ENCODE results near the gene CACNA1A. TPM values are rescaled to one million over a fixed set of nuclear protein-coding genes. Genes with fewer than 3 reads are reported as not detected.
"Not testable (repeated sequence)": the region's sequence is repeated elsewhere in the genome, so short reads cannot be mapped to it uniquely, and the experiment has no call there.

CACNA1A gene
- polyA plus RNA-seq, 2 of the 4 experiments (the other 2 are of a cell fraction): 0.27 to 0.71 TPM

DNA sequence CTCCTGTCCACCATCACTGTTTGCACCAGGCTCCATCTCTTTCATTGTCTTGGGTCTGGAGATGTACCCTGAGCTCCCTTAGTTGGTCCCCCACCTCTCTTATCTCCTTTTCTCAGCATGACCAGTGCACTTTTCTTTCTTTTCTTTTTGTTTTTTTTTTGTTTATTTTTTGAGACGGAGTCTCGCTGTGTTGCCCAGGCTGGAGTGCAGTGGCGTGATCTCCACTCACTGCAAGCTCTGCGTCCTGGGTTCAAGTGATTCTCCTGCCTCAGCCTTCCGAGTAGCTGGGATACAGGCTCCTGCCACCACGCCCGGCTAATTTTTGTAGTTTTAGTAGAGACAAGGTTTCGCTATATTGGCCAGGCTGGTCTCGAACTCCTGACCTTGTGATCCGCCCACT is 328.0 kb downstream of the CACNA1A start:
- ATAC-seq; DNase-seq (ENCODE audit: low read depth in 1 of 2, low spot score in 1 of 2); H3K4me2 ChIP-seq; POLR2A ChIA-PET; FAIRE-seq; H3K9me3 ChIP-seq; H3K4me1 ChIP-seq; H3K4me3 ChIP-seq: not testable (repeated sequence)
- CTCF ChIA-PET: interaction anchor here (1.2 kb wide), 1 partner anchor 14 kb away, joined by 6 read pairs; no protein-coding TSS in a partner anchor
- 90% methylated on average over 10 of the region's 10 CpGs for WGBS (ENCODE audit: missing lambda C conversion rate)
- 0 out of 6 replicates have a peak overlapping the region, but pooled peaks of 1 of the 2 experiments have one; percentile 33 for H3K27ac ChIP-seq

- not testable (repeated sequence) for H3K4me2 ChIP-seq; H3K4me3 ChIP-seq; ATAC-seq; H3K9me3 ChIP-seq; DNase-seq (ENCODE audit: low read depth in 1 of 2, low spot score in 1 of 2); FAIRE-seq; H3K27ac ChIP-seq
- CTCF ChIA-PET: interaction anchor here (0.6 to 1.2 kb wide), 2 partner anchors 14 to 46 kb away, joined by 3 to 6 read pairs; no protein-coding TSS in a partner anchor
- H3K4me1 ChIP-seq: peaks cover 16% of the 10 kb centered on the region
- 93% methylated on average over 5 of the region's 5 CpGs for WGBS (ENCODE audit: missing lambda C conversion rate)
- TF ChIP-seq ZC3H11A (IDR thresholded peaks at IDR 0.05): peak; percentile 45
- POLR2A ChIA-PET: interaction anchor here (1.0 kb wide), 1 partner anchor 22 kb away, joined by 3 read pairs; no protein-coding TSS in a partner anchor
These were observed 328.7 kb downstream of the CACNA1A start for GRCh38 chr19:13177584-13177983.

DNA sequence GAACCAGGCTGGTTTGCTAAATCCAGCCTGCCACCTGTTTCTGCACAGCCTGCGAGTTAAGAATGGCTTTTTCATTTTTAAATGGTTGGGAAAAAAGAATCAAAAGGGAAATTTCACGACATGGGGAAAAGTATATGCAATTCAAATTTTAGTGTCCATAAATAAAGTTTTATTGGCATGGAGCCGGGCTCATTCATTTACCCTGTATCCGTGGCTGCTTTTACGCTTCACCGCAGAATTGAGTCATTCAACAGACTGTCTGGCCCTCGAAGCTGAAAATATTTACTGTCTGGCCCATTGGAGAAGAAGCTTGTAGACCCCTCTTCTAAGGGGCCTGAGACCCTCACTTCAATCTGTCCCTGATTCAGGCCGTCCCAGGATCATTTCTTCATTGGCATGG is 329.9 kb downstream of the CACNA1A start:
- Histone ChIP-seq H3K27ac (no peak overlapping the region), H3K4me1 (peaks cover 20% of the 10 kb centered on the region), H3K9me3 (no peaks in the 10 kb centered on the region), H3K4me2 (no peak overlapping the region), H3K4me3 (no peak overlapping the region)
- WGBS (ENCODE audit: missing lambda C conversion rate): 75% methylated on average over 8 of the region's 8 CpGs
- ATAC-seq: no peak
- DNase-seq (ENCODE audit: low read depth in 1 of 2, low spot score in 1 of 2): no peak
- ChIA-PET POLR2A (no interaction called here), CTCF (interaction anchor here (0.6 kb wide), 1 partner anchor 191 kb away, joined by 3 read pairs; no protein-coding TSS in a partner anchor)
- no peak for FAIRE-seq
- TF ChIP-seq FOSL2 (IDR thresholded peaks at IDR 0.05): no peak
- no peak for TF ChIP-seq FOSL2 (CRISPR knock-in tag; IDR thresholded peaks at IDR 0.05)
- no peak for TF ChIP-seq POLR2A (IDR thresholded peaks at IDR 0.05; ENCODE audit: low read length)
- no peak for TF ChIP-seq KDM5A (IDR thresholded peaks at IDR 0.05)
- no peak for TF ChIP-seq ESRRA (IDR thresholded peaks at IDR 0.05; ENCODE audit: borderline replicate concordance, low read length)
- TF ChIP-seq NR3C1 (IDR thresholded peaks at IDR 0.05): no peak
- TF ChIP-seq HOXB13 (CRISPR knock-in tag; IDR thresholded peaks at IDR 0.05; ENCODE audit: low read depth): no peak
- TF ChIP-seq RARB (CRISPR knock-in tag; IDR thresholded peaks at IDR 0.05): no peak
- TF ChIP-seq MAX (IDR thresholded peaks at IDR 0.05): no peak
- TF ChIP-seq, protein P1, sequence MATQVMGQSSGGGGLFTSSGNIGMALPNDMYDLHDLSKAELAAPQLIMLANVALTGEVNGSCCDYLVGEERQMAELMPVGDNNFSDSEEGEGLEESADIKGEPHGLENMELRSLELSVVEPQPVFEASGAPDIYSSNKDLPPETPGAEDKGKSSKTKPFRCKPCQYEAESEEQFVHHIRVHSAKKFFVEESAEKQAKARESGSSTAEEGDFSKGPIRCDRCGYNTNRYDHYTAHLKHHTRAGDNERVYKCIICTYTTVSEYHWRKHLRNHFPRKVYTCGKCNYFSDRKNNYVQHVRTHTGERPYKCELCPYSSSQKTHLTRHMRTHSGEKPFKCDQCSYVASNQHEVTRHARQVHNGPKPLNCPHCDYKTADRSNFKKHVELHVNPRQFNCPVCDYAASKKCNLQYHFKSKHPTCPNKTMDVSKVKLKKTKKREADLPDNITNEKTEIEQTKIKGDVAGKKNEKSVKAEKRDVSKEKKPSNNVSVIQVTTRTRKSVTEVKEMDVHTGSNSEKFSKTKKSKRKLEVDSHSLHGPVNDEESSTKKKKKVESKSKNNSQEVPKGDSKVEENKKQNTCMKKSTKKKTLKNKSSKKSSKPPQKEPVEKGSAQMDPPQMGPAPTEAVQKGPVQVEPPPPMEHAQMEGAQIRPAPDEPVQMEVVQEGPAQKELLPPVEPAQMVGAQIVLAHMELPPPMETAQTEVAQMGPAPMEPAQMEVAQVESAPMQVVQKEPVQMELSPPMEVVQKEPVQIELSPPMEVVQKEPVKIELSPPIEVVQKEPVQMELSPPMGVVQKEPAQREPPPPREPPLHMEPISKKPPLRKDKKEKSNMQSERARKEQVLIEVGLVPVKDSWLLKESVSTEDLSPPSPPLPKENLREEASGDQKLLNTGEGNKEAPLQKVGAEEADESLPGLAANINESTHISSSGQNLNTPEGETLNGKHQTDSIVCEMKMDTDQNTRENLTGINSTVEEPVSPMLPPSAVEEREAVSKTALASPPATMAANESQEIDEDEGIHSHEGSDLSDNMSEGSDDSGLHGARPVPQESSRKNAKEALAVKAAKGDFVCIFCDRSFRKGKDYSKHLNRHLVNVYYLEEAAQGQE (IDR thresholded peaks at IDR 0.05): no peak
- no peak for TF ChIP-seq CBX2 (IDR thresholded peaks at IDR 0.05; ENCODE audit: borderline replicate concordance, low read depth)
- TF ChIP-seq CEBPB (IDR thresholded peaks at IDR 0.05): no peak
- no peak for TF ChIP-seq MAZ (IDR thresholded peaks at IDR 0.05; ENCODE audit: borderline replicate concordance, low read depth, low read length)
- no peak for TF ChIP-seq NPAS2 (CRISPR knock-in tag; IDR thresholded peaks at IDR 0.05; ENCODE audit: borderline replicate concordance)
- TF ChIP-seq RCOR1 (IDR thresholded peaks at IDR 0.05; ENCODE audit: low read depth, low read length): no peak
- TF ChIP-seq HEYL (CRISPR knock-in tag; IDR thresholded peaks at IDR 0.05): no peak
- TF ChIP-seq TFCP2L1 (CRISPR knock-in tag; IDR thresholded peaks at IDR 0.05): no peak
- TF ChIP-seq TP53 (CRISPR knock-in tag; IDR thresholded peaks at IDR 0.05): no peak
- no peak for TF ChIP-seq CHD2 (IDR thresholded peaks at IDR 0.05; ENCODE audit: low read length, partially characterized antibody)
- no peak for TF ChIP-seq RAD21 (conservative IDR thresholded peaks at IDR 0.05 in 1 of 2, IDR thresholded peaks at IDR 0.05 in 1 of 2)
